Ammon's horn (tissue), 1 donor: ENCODE measurements around the gene PFDN6.
A peak's percentile ranks its signal among the peaks of the same experiment; 100 is the strongest.

Experiments
- DNase-seq: peaks from one replicate; pipeline ENCODE4 v3.0.0-alpha.2; 2016; ENCODE audit warnings: low spot score

The PFDN6 gene

DNA sequence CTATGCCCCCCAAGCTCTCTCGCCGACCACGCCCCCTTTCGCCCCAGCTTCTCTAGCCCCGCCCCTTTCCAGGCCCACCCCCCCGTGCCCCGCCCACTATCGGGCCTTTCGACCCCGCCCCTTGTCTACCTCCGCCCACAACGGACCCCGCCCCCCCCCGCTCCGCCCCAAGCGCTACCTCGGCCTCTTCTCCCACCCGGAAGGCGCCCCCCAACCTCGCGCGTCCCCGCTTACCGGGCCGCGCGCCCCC lies 27.9 kb downstream of the PFDN6 start:
- peak; percentile 41 for DNase-seq

DNA sequence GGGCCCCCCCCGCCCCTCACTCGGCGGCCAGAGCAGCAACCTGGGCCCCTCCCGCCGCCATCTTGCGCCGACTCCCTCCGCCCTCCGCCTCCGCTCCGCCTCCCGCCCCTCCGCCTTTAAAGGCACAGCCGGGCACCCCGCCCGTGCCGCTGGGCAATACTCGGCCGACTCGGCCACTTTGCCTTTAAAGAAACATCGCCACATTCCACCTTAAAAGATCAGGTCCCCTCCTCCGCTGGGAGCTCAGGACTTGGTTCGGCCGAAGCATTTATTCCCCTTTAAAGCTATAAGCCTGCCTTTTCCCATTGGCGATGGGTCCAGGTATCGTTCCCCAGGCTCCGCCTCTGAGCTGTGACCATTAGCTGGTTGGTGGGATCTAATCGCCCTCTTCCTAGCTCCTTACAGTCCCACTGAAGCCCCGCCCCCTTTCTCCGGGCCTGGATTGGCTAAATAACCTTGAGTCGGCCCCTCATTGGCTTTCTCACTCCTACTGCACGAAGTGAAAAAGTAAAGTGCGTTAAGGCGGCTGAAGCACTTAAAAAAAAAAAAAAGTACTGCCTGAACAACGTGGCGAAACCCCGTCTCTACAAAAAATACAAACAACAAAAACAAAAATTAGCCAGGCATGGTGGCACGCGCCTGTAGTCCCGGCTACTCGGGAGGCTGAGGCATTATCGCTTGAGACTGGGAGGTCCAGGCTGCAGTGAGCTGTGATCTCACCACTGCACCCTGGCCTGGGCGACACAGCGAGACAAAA lies 28.4 kb downstream of the PFDN6 start, which contains the start of gene ZBTB22:
ZBTB22 (minus strand) TSS at position 76 of the 757 bp plus-strand sequence. CDS start 828 bp downstream, outside the sequence.
- DNase-seq, result peak; percentile 99

DNA sequence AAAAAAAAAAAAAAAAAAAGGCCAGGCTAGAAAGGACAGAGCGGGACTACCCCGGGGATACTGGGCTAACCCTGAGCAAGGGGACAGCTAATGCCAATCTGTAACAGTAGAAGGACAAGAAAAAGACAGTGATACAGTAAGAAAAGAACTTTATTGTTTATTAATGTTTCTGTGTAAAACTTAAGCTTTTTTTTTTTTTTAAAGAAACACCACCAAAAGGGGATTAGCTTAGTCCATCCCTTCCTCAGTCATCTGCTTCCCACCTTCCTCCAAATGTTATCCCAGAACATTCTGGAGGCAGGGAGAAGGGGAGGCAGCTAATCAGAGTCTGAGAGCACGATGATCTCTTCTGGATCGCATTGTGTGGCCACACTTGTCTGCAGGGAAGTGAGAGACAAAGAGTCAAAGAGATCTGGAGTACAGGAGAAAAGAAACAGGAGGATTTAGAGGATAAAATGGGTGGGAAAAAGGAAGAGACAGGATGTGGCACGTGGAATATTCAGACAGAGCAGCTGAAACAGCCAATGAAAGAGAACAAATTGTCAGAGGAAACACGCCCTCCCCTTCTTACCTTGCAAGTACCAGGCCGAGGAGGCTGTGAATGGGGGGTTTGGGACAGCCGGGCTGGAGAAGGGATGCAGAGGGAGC lies 29.1 kb downstream of the PFDN6 start:
- DNase-seq, result no peak

DNA sequence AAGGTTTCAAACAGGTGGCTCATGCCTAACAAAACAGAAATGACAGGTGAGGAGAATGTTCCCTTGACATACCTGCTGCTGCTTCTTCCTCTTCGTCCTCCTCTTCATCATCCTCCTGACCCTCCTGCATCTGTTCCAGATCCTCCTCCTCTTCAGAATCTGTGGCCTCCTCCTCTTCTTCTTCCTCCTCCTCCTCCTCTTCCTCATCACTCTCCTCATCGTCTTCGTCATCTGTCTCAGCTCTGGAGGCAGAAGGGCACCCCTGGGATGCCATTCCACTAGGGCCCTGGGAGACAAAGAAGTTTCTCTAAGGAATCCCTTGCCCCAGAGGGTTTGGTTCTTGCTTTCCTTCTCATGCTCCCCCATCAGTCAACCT lies 30.5 kb downstream of the PFDN6 start:
- DNase-seq, result no peak

DNA sequence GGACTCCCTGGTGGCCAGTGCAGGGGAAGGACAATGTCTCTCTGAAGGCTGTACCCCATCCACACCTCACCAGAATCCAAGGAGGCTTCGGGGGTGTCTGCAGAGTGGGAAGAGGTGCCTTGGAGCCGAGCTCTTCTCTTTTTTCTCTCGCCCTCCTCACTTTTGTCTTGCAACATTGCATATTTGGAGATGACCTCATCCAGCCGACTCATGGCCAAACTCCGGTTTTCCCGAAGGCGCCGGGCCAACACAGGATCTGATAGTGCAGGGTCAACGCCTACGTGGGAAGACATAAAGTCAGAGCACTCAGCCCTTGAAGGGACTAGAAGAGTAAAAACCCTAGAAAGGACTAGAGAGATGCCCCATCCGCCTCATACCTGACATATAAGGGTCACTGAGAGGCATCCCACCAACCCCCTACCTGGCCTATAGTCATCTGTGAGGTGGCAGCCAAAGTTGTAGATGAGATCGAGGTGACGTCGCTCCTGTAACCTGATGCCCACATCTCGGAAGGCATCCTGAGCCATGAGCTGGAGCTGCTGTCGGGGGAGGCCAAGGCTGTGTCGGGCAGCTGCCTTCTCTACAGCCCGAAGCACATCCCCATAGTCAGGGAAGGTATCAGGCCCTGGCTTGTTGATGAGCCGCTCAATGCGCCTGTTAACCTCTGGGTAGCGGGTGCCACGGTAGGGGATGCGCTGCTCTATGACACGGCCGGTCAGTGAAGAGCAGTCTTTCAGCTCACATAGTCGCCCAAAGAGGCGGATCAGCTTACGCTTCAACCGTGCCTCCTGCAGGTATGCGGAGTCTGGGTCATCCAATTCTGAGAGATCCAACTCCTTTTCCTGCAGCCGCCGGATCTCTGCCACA lies 31.1 kb downstream of the PFDN6 start:
- DNase-seq, result no peak

DNA sequence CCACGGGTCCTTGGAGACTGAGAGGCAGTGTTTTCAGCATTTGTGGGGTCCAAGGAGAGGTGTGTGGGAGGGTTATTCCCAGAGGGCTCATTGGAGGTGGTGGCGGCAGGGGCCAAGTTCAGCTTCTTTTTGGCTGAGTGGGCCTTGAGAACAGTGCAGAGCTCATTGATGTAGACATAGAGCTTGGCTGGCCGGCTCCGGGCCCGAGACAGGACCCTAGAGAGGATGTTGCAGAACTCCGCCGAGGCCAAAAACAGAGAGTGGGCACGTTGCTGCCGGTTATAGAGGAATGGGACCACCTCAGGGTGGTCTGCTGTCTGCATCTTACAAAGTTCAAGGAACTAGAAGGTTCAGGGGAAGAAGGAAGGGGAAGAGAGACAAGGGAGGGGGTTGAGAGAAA lies 31.8 kb downstream of the PFDN6 start:
- DNase-seq, result no peak

DNA sequence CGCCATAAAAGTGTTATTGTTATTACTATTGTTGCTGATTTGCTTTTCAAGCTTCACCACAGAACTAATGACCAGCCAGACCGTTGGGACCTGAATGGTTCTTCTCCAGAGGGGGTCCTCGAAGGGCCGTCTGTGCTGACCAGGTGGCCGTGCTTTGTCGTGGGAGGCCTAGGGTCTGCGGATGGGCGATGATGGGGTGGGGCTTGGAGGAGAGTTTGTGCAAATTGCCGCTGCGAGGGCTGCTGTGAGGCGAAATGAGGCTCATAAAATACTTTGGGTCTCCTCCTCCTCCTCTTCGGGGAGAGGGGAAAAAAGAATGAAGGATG lies 34.2 kb downstream of the PFDN6 start:
- no peak for DNase-seq

DNA sequence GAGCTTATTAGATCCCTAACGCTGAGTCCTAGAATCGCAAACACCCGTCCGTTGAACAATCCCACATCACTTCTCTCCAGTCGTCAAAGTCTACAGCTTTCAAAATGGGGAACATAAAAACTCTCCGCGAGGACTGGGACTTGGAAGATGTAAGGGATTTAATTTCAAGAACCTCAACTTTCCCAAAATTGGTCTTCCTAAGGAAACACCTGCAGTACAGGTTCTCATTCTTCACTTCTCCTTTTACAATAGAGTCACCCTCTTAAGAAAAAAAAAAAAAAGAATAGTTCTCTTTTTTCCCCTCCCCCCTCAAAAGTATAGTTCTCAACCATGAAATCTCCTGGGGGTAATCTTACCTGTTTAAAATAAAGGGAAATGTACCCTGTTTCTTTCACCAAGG lies 34.7 kb downstream of the PFDN6 start:
- DNase-seq, result no peak

DNA sequence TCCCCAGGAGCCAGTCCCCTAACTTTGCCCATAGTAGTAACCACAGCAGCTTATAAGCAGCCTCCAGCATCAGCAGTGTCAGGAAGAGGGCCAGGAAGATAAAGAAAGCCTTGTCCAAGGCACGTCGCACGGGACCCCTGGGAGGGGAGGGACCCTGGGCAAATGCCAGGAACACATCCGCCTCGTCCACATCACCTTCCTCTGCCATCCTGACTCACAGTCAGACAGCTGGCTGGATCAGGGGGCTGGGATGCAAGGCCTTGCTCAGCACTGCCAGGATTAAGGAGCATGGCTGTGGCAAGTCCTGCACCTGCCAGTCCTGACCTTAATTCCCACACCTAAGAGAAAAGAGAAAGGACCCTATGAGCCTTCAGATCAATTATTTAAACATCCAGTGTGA lies 39.7 kb downstream of the PFDN6 start:
- DNase-seq, result no peak

DNA sequence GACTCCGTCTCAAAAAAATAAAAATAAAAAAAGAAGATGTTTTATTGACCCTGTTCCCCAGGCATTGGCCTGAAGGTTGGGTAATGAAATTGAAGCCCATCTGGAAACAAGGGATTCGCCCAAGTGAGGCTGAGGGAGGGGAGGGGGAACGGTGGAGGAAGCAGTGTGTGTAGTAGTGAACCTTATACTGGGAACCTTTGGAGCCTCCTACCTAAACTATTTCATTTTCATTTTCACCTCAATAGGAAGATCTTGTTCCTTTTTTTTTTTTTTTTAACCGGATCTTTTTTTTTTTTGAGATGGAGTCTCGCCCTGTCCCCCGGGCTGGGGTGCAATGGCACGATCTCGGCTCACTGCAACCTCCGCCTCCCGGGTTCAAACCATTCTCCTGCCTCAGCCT lies 41.3 kb downstream of the PFDN6 start:
- DNase-seq, result no peak

DNA sequence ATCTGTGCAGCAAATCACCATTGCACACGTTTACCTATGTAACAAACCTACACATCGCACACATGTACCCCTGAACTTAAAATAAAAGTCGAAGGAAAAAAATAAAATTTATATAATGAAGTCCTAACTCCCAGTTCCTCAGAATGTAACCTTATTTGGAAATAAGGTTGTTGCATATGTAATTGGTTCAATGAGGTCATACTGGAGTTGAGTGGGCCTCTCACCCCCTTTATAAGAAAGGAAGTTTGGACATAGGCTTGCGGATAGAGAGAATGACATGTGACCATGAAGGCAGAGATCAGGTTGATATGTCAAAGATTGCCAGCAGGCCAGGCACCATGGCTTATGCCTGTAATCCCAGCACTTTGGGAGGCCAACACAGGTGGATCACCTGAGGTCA lies 44.3 kb downstream of the PFDN6 start:
- DNase-seq, result no peak

DNA sequence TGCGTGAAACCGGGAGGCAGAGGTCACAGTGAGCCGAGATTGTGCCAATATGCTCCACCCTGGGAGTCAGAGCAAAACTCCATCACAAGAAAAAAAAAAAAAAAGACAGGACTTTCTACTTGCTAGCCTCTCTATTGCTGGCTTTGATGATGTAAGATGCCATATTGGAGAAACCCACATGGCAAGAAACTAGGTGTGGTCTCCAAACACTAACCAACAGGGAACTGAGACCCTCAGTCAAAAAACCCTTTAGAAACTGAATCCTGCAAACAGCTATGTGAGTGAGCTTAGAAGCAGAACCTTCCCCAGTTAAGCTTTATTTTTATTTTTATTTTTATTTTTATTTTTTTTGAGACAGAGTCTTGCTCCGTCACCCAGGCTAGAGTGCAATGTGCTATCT lies 46.5 kb downstream of the PFDN6 start:
- no peak for DNase-seq

DNA sequence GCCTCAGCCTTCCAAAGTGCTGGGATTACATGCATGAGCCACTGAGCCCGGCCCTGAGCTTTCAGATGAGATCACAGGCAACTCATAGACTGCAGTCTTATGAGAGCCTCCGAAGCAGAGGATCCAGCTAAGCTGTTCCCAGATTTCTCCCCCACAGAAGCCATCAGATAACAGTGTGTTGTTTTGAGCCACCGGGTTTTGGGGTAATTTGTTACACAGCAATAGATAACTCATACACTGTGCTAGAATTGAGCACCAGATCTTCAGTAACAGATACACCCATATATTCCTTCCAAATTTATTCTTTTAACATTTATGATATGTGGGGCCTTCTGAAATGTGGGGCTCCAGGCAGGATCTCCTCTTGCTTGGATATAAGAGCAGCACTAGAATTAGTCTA lies 47.1 kb downstream of the PFDN6 start:
- no peak for DNase-seq

DNA sequence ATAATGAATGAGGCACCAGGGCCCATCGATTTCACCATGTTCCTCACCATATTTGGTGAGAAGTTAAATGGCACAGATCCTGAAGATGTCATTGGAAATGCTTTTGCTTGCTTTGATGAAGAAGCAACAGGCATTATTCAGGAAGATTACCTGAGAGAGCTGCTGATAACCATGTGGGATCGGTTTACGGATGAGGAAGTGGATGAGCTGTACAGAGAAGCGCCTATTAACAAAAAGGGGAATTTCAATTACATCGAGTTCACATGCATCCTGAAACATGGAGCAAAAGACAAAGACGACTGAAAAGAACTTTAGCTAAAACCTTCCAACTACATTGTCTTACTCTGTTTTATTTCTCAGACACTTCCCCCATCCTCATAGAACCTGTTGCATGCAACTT lies 49.8 kb downstream of the PFDN6 start:
- no peak for DNase-seq
